ENCODE measurements around the gene SNX3. TPM values are rescaled to one million over a fixed set of nuclear protein-coding genes. Genes with fewer than 3 reads are reported as not detected.

The SNX3 gene
- polyA plus RNA-seq, 4 donors: 140 to 331 (median 209) TPM

DNA sequence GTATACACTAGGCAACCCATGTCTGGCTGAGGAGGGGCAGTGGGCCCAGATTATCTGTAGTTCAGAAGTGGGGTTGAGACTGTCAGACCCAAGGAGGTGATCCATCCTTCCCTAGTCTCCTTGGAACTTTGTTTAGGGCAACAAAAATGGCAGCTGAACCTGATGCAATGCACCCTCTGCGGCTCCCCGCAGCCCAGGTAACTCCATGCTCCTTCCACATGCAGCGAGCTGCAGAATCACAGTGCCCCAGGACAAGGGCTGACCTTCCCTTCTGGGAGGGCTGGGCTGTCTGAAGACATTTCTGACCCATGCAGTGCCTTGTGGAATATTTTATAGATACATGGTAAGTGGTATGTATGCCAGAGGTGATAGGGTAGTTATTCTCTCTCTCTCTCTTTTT lies 65.6 kb downstream of the SNX3 start:
- Histone ChIP-seq H3K4me1 (ENCODE audit: control insufficient read depth in 3 of 3, insufficient read depth in 2 of 3, low read depth in 1 of 3, low read length in 2 of 3) (no peaks in the 10 kb centered on the region), H3K27ac (ENCODE audit: low read depth in 1 of 3, low read length in 2 of 3) (no peak overlapping the region), H3K27me3 (ENCODE audit: control insufficient read depth in 3 of 3, insufficient read depth in 3 of 3, low read length in 3 of 3) (no peaks in the 10 kb centered on the region), H3K4me3 (ENCODE audit: low read depth in 1 of 3, low read length in 3 of 3) (no peak overlapping the region), H3K36me3 (ENCODE audit: control insufficient read depth in 3 of 3, insufficient read depth in 2 of 3, low read depth in 1 of 3, low read length in 3 of 3) (no peaks in the 10 kb centered on the region), H3K9me3 (ENCODE audit: control insufficient read depth in 2 of 2, insufficient read depth in 1 of 2, low read depth in 1 of 2, low read length in 1 of 2) (no peaks in the 10 kb centered on the region)
- WGBS, 3 donors: 86 to 98% (median 93%) methylated on average over 3 of the region's 3 CpGs
- DNase-seq (no peak), FAIRE-seq (no peak)

- H3K9me3 ChIP-seq (ENCODE audit: control insufficient read depth in 2 of 2, insufficient read depth in 1 of 2, low read depth in 1 of 2, low read length in 1 of 2): no peaks in the 10 kb centered on the region
- no peak overlapping the region for H3K4me3 ChIP-seq (ENCODE audit: low read depth in 1 of 3, low read length in 3 of 3)
- peaks cover 0 to 3% (median 0%) of the 10 kb centered on the region in 3 donors for H3K27me3 ChIP-seq (ENCODE audit: control insufficient read depth in 3 of 3, insufficient read depth in 3 of 3, low read length in 3 of 3)
- no peaks in the 10 kb centered on the region for H3K4me1 ChIP-seq (ENCODE audit: control insufficient read depth in 3 of 3, insufficient read depth in 2 of 3, low read depth in 1 of 3, low read length in 2 of 3)
- 87 to 97% (median 95%) methylated on average over 8 of the region's 8 CpGs for WGBS, 3 donors
- H3K27ac ChIP-seq (ENCODE audit: low read depth in 1 of 3, low read length in 2 of 3): no peak overlapping the region
- no peak for FAIRE-seq
- no peaks in the 10 kb centered on the region for H3K36me3 ChIP-seq (ENCODE audit: control insufficient read depth in 3 of 3, insufficient read depth in 2 of 3, low read depth in 1 of 3, low read length in 3 of 3)
- no peak for DNase-seq
These were observed 66.3 kb downstream of the SNX3 start for GRCh38 chr6:108194503-108194902.

GRCh38 chr6:108193835-108194234 lies 67.0 kb downstream of the SNX3 start:
- FAIRE-seq (no peak), DNase-seq (no peak)
- Histone ChIP-seq H3K4me1 (ENCODE audit: control insufficient read depth in 3 of 3, insufficient read depth in 2 of 3, low read depth in 1 of 3, low read length in 2 of 3) (no peaks in the 10 kb centered on the region), H3K36me3 (ENCODE audit: control insufficient read depth in 3 of 3, insufficient read depth in 2 of 3, low read depth in 1 of 3, low read length in 3 of 3) (no peaks in the 10 kb centered on the region), H3K27me3 (ENCODE audit: control insufficient read depth in 3 of 3, insufficient read depth in 3 of 3, low read length in 3 of 3) (peaks cover 0 to 4% (median 0%) of the 10 kb centered on the region in 3 donors), H3K27ac (ENCODE audit: low read depth in 1 of 3, low read length in 2 of 3) (no peak overlapping the region), H3K9me3 (ENCODE audit: control insufficient read depth in 2 of 2, insufficient read depth in 1 of 2, low read depth in 1 of 2, low read length in 1 of 2) (no peaks in the 10 kb centered on the region), H3K4me3 (ENCODE audit: low read depth in 1 of 3, low read length in 3 of 3) (no peak overlapping the region)
- 82 to 91% (median 85%) methylated on average over 1 of the region's 1 CpG for WGBS, 3 donors

- peaks cover 0 to 6% (median 0%) of the 10 kb centered on the region in 3 donors for H3K27me3 ChIP-seq (ENCODE audit: control insufficient read depth in 3 of 3, insufficient read depth in 3 of 3, low read length in 3 of 3)
- H3K9me3 ChIP-seq (ENCODE audit: control insufficient read depth in 2 of 2, insufficient read depth in 1 of 2, low read depth in 1 of 2, low read length in 1 of 2): no peaks in the 10 kb centered on the region
- DNase-seq (no peak), FAIRE-seq (no peak)
- H3K4me1 ChIP-seq (ENCODE audit: control insufficient read depth in 3 of 3, insufficient read depth in 2 of 3, low read depth in 1 of 3, low read length in 2 of 3): no peaks in the 10 kb centered on the region
- H3K4me3 ChIP-seq (ENCODE audit: low read depth in 1 of 3, low read length in 3 of 3): no peak overlapping the region
- 92 to 96% (median 94%) methylated on average over 1 of the region's 1 CpG for WGBS, 3 donors
- H3K36me3 ChIP-seq (ENCODE audit: control insufficient read depth in 3 of 3, insufficient read depth in 2 of 3, low read depth in 1 of 3, low read length in 3 of 3): no peaks in the 10 kb centered on the region
- no peak overlapping the region for H3K27ac ChIP-seq (ENCODE audit: low read depth in 1 of 3, low read length in 2 of 3)
These were observed 67.7 kb downstream of the SNX3 start for GRCh38 chr6:108193131-108193530.

GRCh38 chr6:108187519-108187918 lies 73.3 kb downstream of the SNX3 start:
- Histone ChIP-seq H3K4me3 (ENCODE audit: low read depth in 1 of 3, low read length in 3 of 3) (no peak overlapping the region), H3K27ac (ENCODE audit: low read depth in 1 of 3, low read length in 2 of 3) (no peak overlapping the region), H3K9me3 (ENCODE audit: control insufficient read depth in 2 of 2, insufficient read depth in 1 of 2, low read depth in 1 of 2, low read length in 1 of 2) (no peaks in the 10 kb centered on the region), H3K27me3 (ENCODE audit: control insufficient read depth in 3 of 3, insufficient read depth in 3 of 3, low read length in 3 of 3) (peaks cover 0 to 6% (median 4%) of the 10 kb centered on the region in 3 donors), H3K36me3 (ENCODE audit: control insufficient read depth in 3 of 3, insufficient read depth in 2 of 3, low read depth in 1 of 3, low read length in 3 of 3) (no peaks in the 10 kb centered on the region), H3K4me1 (ENCODE audit: control insufficient read depth in 3 of 3, insufficient read depth in 2 of 3, low read depth in 1 of 3, low read length in 2 of 3) (no peaks in the 10 kb centered on the region)
- 87 to 95% (median 89%) methylated on average over 9 of the region's 9 CpGs for WGBS, 3 donors
- no peak for DNase-seq
- no peak for FAIRE-seq

- Histone ChIP-seq H3K36me3 (ENCODE audit: control insufficient read depth in 3 of 3, insufficient read depth in 2 of 3, low read depth in 1 of 3, low read length in 3 of 3) (no peaks in the 10 kb centered on the region), H3K27ac (ENCODE audit: low read depth in 1 of 3, low read length in 2 of 3) (no peak overlapping the region), H3K4me1 (ENCODE audit: control insufficient read depth in 3 of 3, insufficient read depth in 2 of 3, low read depth in 1 of 3, low read length in 2 of 3) (no peaks in the 10 kb centered on the region), H3K4me3 (ENCODE audit: low read depth in 1 of 3, low read length in 3 of 3) (no peak overlapping the region), H3K9me3 (ENCODE audit: control insufficient read depth in 2 of 2, insufficient read depth in 1 of 2, low read depth in 1 of 2, low read length in 1 of 2) (no peaks in the 10 kb centered on the region), H3K27me3 (ENCODE audit: control insufficient read depth in 3 of 3, insufficient read depth in 3 of 3, low read length in 3 of 3) (peaks cover 0 to 10% (median 6%) of the 10 kb centered on the region in 3 donors)
- WGBS, 3 donors: 11 to 58% (median 26%) methylated on average over 2 of the region's 2 CpGs
- FAIRE-seq (no peak), DNase-seq (peak; percentile 70 to 76)
These were observed 74.6 kb downstream of the SNX3 start for GRCh38 chr6:108186226-108186625.

DNA sequence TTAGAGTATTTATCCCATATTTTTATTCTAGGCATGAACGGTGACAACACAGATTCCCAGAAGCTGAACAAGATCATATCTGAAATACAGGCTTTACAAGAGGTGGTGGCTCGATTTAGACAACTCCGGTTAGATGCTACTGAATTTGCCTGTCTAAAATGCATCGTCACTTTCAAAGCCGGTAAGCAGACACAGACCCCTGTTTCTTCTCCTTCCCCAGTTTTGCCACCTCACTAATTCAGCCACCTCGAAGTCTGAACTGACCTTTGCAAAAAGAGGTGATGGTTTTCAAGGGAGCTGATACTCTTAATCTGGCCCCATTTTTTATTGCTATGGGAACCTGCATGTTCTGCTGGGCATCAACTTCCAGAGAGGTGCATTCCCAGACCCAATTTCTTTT lies 80.1 kb downstream of the SNX3 start:
- Histone ChIP-seq H3K4me3 (ENCODE audit: low read depth in 1 of 3, low read length in 3 of 3) (no peak overlapping the region), H3K27me3 (ENCODE audit: control insufficient read depth in 3 of 3, insufficient read depth in 3 of 3, low read length in 3 of 3) (peaks cover 3 to 42% (median 28%) of the 10 kb centered on the region in 3 donors), H3K36me3 (ENCODE audit: control insufficient read depth in 3 of 3, insufficient read depth in 2 of 3, low read depth in 1 of 3, low read length in 3 of 3) (no peaks in the 10 kb centered on the region), H3K9me3 (ENCODE audit: control insufficient read depth in 2 of 2, insufficient read depth in 1 of 2, low read depth in 1 of 2, low read length in 1 of 2) (no peaks in the 10 kb centered on the region), H3K27ac (ENCODE audit: low read depth in 1 of 3, low read length in 2 of 3) (no peak overlapping the region), H3K4me1 (ENCODE audit: control insufficient read depth in 3 of 3, insufficient read depth in 2 of 3, low read depth in 1 of 3, low read length in 2 of 3) (peaks cover 0 to 6% (median 0%) of the 10 kb centered on the region in 3 donors)
- DNase-seq: no peak
- FAIRE-seq: no peak
- WGBS, 3 donors: 63 to 74% (median 73%) methylated on average over 6 of the region's 6 CpGs

GRCh38 chr6:108180266-108180665 lies 80.6 kb downstream of the SNX3 start:
- DNase-seq: no peak
- H3K4me1 ChIP-seq (ENCODE audit: control insufficient read depth in 3 of 3, insufficient read depth in 2 of 3, low read depth in 1 of 3, low read length in 2 of 3): peaks cover 0 to 11% (median 0%) of the 10 kb centered on the region in 3 donors

GRCh38 chr6:108179741-108180140 lies 81.1 kb downstream of the SNX3 start:
- H3K27ac ChIP-seq (ENCODE audit: low read depth in 1 of 3, low read length in 2 of 3): no peak overlapping the region
- H3K4me1 ChIP-seq (ENCODE audit: control insufficient read depth in 3 of 3, insufficient read depth in 2 of 3, low read depth in 1 of 3, low read length in 2 of 3): peaks cover 0 to 15% (median 0%) of the 10 kb centered on the region in 3 donors
- no peaks in the 10 kb centered on the region for H3K9me3 ChIP-seq (ENCODE audit: control insufficient read depth in 2 of 2, insufficient read depth in 1 of 2, low read depth in 1 of 2, low read length in 1 of 2)
- no peaks in the 10 kb centered on the region for H3K36me3 ChIP-seq (ENCODE audit: control insufficient read depth in 3 of 3, insufficient read depth in 2 of 3, low read depth in 1 of 3, low read length in 3 of 3)
- H3K27me3 ChIP-seq (ENCODE audit: control insufficient read depth in 3 of 3, insufficient read depth in 3 of 3, low read length in 3 of 3): peaks cover 9 to 53% (median 36%) of the 10 kb centered on the region in 3 donors
- no peak overlapping the region for H3K4me3 ChIP-seq (ENCODE audit: low read depth in 1 of 3, low read length in 3 of 3)
- FAIRE-seq (no peak), DNase-seq (no peak)
- WGBS, 3 donors: 29 to 64% (median 58%) methylated on average over 4 of the region's 4 CpGs

More at GRCh38 chr6:108180266-108180665, 80.6 kb downstream of the SNX3 start:
- FAIRE-seq: no peak
- no peak overlapping the region for H3K4me3 ChIP-seq (ENCODE audit: low read depth in 1 of 3, low read length in 3 of 3)
- peaks cover 6 to 47% (median 32%) of the 10 kb centered on the region in 3 donors for H3K27me3 ChIP-seq (ENCODE audit: control insufficient read depth in 3 of 3, insufficient read depth in 3 of 3, low read length in 3 of 3)
- H3K36me3 ChIP-seq (ENCODE audit: control insufficient read depth in 3 of 3, insufficient read depth in 2 of 3, low read depth in 1 of 3, low read length in 3 of 3): no peaks in the 10 kb centered on the region
- no peaks in the 10 kb centered on the region for H3K9me3 ChIP-seq (ENCODE audit: control insufficient read depth in 2 of 2, insufficient read depth in 1 of 2, low read depth in 1 of 2, low read length in 1 of 2)
- no peak overlapping the region for H3K27ac ChIP-seq (ENCODE audit: low read depth in 1 of 3, low read length in 2 of 3)
- WGBS, 3 donors: 32 to 55% (median 46%) methylated on average over 1 of the region's 1 CpG
